CD4-positive, alpha-beta T cell treated with Interleukin-1 beta for 1 hour (primary cell): ENCODE data around the gene ZSCAN5B.
A peak's percentile ranks its signal among the peaks of the same experiment; 100 is the strongest.

Experiments
- DNase-seq, 2 donors: peaks; one replicate each; pipeline ENCODE4 v3.0.0-alpha.2; 2020 to 2022

The ZSCAN5B gene

DNA sequence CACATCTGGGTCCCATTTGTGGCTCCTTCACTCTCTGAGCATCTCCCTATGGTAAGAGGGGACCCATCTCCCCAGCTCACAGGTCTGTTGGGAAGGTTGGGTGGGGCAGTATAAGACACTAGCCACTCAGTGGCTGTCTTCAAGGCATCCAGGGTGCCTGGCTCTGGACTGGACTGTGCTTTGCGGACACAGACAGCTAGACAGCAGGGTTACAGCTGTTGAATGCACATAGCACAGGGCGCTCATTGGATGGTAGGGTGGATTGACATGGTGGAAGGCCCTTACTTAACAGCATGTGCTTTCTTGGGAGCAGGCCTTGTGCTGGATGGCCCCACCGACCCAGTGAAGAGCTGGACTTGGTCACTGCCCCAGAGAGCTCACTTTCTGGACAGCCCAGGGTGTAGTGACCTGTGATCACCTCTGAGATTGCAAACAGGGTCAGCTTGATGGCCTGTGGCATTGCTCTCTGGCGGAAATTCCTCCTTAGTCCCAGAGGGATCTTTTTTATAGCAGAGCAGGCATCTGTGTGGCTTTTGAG, 54.6 kb downstream of the ZSCAN5B start:
- no peak for DNase-seq

DNA sequence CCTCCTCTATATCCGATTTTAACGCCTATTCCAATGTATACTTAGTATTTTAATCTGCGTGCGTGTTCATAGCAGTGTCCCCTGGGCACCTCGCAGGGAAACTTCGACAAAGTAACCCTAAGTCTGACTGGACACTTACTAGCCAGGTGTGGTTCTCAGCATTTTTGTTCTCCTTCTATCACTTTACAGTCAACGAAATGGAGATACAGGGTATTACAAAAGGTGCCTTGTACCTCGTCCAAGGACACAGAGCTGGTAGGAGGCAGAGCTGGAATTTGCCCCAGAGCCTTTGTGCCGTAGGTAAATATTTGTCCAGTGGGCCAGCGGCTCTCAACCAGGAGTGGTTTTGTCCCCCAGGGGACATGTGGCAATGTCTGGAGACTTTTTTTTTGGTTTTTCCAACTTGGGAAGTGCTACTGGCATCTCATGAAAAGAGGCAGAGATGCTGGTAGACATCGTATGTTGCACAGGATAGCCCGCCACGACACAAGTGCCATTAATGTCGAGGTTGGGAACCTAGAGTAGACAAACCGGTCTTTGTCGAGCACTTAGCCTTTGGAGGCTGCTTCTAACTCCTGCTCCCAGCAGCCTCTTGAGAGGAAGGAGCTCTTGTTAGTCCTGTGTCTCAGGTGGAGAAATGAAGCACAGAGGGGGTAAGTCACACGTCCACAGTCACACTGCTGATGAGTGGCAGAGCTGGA, 55.3 kb downstream of the ZSCAN5B start:
- DNase-seq, result no peak

- DNase-seq, result peak; percentile 20 to 36
Observed at GRCh38 chr19:56141417-56141993, 56.1 kb downstream of the ZSCAN5B start.

- DNase-seq, result peak; percentile 100
Observed at GRCh38 chr19:56140583-56141416, 56.8 kb downstream of the ZSCAN5B start, which contains the start of gene ZNF444. ZNF444 (plus strand) TSS chr19:56141287; CDS start chr19:56146912, 5,625 bp downstream.

DNA sequence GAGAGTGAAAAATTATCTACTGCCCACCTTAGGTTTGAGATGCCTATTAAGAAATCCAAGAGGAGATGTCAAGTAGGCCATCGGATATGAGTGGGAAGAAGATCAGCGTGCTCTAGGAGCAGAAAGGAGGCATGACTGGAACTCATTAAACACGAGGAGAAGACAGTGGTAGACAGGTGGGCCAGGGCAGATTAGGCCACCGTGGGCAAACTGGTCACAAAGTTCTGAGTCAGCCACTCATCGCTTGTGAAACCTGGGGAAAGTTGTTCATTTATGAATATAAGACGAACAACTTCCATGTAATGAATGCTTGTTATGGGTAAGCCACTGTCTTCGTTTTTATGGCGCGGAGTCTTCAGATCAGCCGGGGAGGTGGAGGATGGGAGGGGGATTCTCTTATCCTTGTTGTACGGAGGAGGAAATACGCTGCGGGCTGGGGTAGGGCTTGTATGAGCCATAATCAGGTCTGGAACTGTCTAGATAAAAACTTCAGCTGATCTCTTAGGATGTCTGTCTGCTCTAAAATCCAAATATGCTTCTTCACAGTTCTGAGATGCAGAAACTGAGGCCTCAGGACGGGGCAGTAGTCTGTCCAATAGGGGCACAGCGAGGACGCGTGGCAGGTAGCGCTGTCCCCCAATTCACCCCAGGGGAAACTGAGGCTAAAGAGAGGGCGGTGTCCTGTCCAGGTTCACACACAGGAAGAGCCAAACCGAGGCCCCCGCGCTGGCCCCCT, 57.6 kb downstream of the ZSCAN5B start:
- no peak for DNase-seq
